ENCODE data around the gene CCDC127. TPM values are rescaled to one million over a fixed set of nuclear protein-coding genes. Genes with fewer than 3 reads are reported as not detected.

CCDC127 gene
- total and polyA plus RNA-seq, 2 donors (not counting 1 experiment from before 2014, with no cell fraction given) = 1.4 to 8.7 TPM

DNA sequence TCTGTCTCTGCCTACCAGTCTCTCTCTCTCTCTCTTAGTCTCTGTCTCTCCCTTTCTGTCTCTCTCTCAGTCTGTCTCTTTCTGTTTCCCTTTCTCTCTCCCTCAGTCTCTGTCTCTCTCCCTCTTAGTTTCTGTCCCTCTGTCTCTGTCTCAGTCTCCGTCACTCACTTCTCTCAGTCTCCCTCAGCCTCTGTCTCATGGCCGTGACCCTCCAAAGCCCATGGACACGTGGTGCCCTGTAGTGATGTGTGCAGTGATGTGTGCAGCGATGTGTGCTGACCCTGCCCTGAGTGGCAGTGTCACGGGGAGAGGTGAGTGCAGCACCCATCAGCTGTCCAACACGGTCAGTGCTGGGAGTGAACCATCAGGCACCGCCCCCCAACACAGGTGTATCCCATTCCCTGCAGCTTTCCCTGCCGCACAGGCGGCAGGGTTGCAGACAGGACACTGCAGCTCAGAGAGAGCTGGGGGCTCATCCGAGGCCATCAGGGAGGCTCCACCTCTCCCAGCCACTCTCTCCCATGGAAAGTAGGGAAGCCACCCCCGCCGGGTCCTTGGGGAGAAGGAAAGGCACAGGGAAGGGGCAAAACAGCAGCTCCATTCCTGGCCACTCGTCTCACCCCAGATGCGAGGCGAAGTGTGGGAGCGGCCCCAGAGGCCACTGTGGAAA lies 27.5 kb downstream of the CCDC127 start:
- no peak overlapping the region for H3K27ac ChIP-seq (ENCODE audit: low read length in 2 of 2)
- H3K27me3 Mint-ChIP-seq = peaks cover 12% of the 10 kb centered on the region
- H3K4me1 ChIP-seq (ENCODE audit: control insufficient read depth in 2 of 2, insufficient read depth in 2 of 2, low read length in 2 of 2) = peaks cover 16 to 19% of the 10 kb centered on the region in 2 donors
- H3K4me2 ChIP-seq (replicated peaks; ENCODE audit: low read depth, low read length, poor library complexity, severe bottlenecking) = peak overlapping the region; percentile 75
- peak overlapping the region; percentile 1 for H3K4me3 Mint-ChIP-seq
- ATAC-seq (ENCODE audit: low read depth) (no peak), DNase-seq (no peak)
- H3K9me3 Mint-ChIP-seq (ENCODE audit: insufficient read depth) = no peaks in the 10 kb centered on the region
- no peak overlapping the region for H3K4me3 ChIP-seq (ENCODE audit: control extremely low read depth in 1 of 5, extremely low read depth in 1 of 5, insufficient read depth in 1 of 5, low read depth in 2 of 5, low read length in 4 of 5)
- CTCF ChIA-PET = interaction anchor here (1.1 kb wide), 1 partner anchor 235 kb away, joined by 3 read pairs; no protein-coding TSS in a partner anchor
- H3K36me3 ChIP-seq (replicated peaks in 1 of 2; ENCODE audit: control extremely low read depth in 1 of 2, control insufficient read depth in 1 of 2, extremely low read depth in 1 of 2, insufficient read depth in 2 of 2, low read length in 1 of 2) = no peaks in the 10 kb centered on the region
- H3K79me2 ChIP-seq (ENCODE audit: control insufficient read depth, insufficient read depth, low read length) = no peaks in the 10 kb centered on the region
- POLR2A ChIA-PET = no interaction called here
- H3K4me1 Mint-ChIP-seq = peaks cover 21% of the 10 kb centered on the region
- TF ChIP-seq, protein P1, sequence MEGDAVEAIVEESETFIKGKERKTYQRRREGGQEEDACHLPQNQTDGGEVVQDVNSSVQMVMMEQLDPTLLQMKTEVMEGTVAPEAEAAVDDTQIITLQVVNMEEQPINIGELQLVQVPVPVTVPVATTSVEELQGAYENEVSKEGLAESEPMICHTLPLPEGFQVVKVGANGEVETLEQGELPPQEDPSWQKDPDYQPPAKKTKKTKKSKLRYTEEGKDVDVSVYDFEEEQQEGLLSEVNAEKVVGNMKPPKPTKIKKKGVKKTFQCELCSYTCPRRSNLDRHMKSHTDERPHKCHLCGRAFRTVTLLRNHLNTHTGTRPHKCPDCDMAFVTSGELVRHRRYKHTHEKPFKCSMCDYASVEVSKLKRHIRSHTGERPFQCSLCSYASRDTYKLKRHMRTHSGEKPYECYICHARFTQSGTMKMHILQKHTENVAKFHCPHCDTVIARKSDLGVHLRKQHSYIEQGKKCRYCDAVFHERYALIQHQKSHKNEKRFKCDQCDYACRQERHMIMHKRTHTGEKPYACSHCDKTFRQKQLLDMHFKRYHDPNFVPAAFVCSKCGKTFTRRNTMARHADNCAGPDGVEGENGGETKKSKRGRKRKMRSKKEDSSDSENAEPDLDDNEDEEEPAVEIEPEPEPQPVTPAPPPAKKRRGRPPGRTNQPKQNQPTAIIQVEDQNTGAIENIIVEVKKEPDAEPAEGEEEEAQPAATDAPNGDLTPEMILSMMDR (IDR thresholded peaks at IDR 0.05) = no peak
- TF ChIP-seq EZH2 (IDR thresholded peaks at IDR 0.05; ENCODE audit: borderline replicate concordance, insufficient read depth, low read depth, low read length, poor library complexity, severe bottlenecking) = no peak
- H3K9ac ChIP-seq (ENCODE audit: low read length) = no peak overlapping the region
- intact Hi-C loops (cut with micrococcal nuclease) = no loop called here
- 71% methylated on average over 10 of the region's 16 CpGs for WGBS (ENCODE audit: insufficient coverage)
- H4K20me1 ChIP-seq (ENCODE audit: control insufficient read depth, insufficient read depth, low read length, poor library complexity, severe bottlenecking) = no peaks in the 10 kb centered on the region
- peaks cover 0 to 29% (median 2%) of the 10 kb centered on the region in 4 experiments for H3K27me3 ChIP-seq (replicated peaks in 1 of 4; ENCODE audit: control extremely low read depth in 1 of 4, control insufficient read depth in 3 of 4, insufficient read depth in 4 of 4, low read length in 3 of 4)
- no peaks in the 10 kb centered on the region for H3K9me3 ChIP-seq (ENCODE audit: control extremely low read depth in 1 of 3, control insufficient read depth in 2 of 3, insufficient read depth in 1 of 3, low read length in 2 of 3)
- peak overlapping the region; percentile 54 for H2AFZ ChIP-seq (ENCODE audit: insufficient read depth, low read depth, low read length, poor library complexity, severe bottlenecking)
- H3K27ac Mint-ChIP-seq = no peak overlapping the region

DNA sequence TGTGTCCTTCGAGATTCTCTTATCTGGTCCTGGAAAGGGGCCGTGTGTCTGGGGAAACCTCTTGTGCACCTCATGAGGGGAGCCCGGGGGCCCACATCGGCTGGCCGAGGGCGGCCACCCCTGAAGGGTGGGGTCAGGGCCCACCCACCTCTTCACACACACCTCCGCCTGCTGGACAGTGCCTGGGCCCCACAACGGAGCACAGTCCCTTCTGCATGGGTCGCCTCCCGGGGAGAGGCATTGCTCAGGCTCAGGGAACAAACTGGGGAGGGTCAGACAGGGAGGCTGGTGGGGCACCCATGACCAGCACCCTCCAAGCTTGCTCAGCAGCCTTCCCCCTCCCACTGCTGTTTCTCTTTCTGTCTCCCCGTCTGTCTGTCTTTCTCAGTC lies 28.0 kb downstream of the CCDC127 start:
- CTCF ChIA-PET = no interaction called here

More for the DNA sequence above, 28.0 kb downstream of the CCDC127 start:
- H3K9me3 Mint-ChIP-seq (ENCODE audit: insufficient read depth) = no peaks in the 10 kb centered on the region
- ATAC-seq (ENCODE audit: low read depth) = no peak
- H3K4me2 ChIP-seq (replicated peaks; ENCODE audit: low read depth, low read length, poor library complexity, severe bottlenecking) = no peak overlapping the region
- intact Hi-C loops (cut with micrococcal nuclease) = no loop called here
- no peaks in the 10 kb centered on the region for H4K20me1 ChIP-seq (ENCODE audit: control insufficient read depth, insufficient read depth, low read length, poor library complexity, severe bottlenecking)
- H3K4me3 Mint-ChIP-seq = no peak overlapping the region
- H3K9me3 ChIP-seq (ENCODE audit: control extremely low read depth in 1 of 3, control insufficient read depth in 2 of 3, insufficient read depth in 1 of 3, low read length in 2 of 3) = no peaks in the 10 kb centered on the region
- no peak for DNase-seq
- H3K4me1 Mint-ChIP-seq = peaks cover 21% of the 10 kb centered on the region
- H3K27ac Mint-ChIP-seq = no peak overlapping the region
- no peaks in the 10 kb centered on the region for H3K79me2 ChIP-seq (ENCODE audit: control insufficient read depth, insufficient read depth, low read length)
- no peak overlapping the region for H3K27ac ChIP-seq (ENCODE audit: low read length in 2 of 2)
- H3K4me1 ChIP-seq (ENCODE audit: control insufficient read depth in 2 of 2, insufficient read depth in 2 of 2, low read length in 2 of 2) = peaks cover 16 to 19% of the 10 kb centered on the region in 2 donors
- peaks cover 0 to 29% (median 2%) of the 10 kb centered on the region in 4 experiments for H3K27me3 ChIP-seq (replicated peaks in 1 of 4; ENCODE audit: control extremely low read depth in 1 of 4, control insufficient read depth in 3 of 4, insufficient read depth in 4 of 4, low read length in 3 of 4)
- TF ChIP-seq EZH2 (IDR thresholded peaks at IDR 0.05; ENCODE audit: borderline replicate concordance, insufficient read depth, low read depth, low read length, poor library complexity, severe bottlenecking) = no peak
- TF ChIP-seq, protein P1 (IDR thresholded peaks at IDR 0.05) = no peak
- POLR2A ChIA-PET = no interaction called here
- WGBS (ENCODE audit: insufficient coverage) = 81% methylated on average over 10 of the region's 11 CpGs
- no peak overlapping the region for H3K4me3 ChIP-seq (ENCODE audit: control extremely low read depth in 1 of 5, extremely low read depth in 1 of 5, insufficient read depth in 1 of 5, low read depth in 2 of 5, low read length in 4 of 5)
- peaks cover 13% of the 10 kb centered on the region for H3K27me3 Mint-ChIP-seq
- no peak overlapping the region for H3K9ac ChIP-seq (ENCODE audit: low read length)
- no peak overlapping the region for H2AFZ ChIP-seq (ENCODE audit: insufficient read depth, low read depth, low read length, poor library complexity, severe bottlenecking)
- H3K36me3 ChIP-seq (replicated peaks in 1 of 2; ENCODE audit: control extremely low read depth in 1 of 2, control insufficient read depth in 1 of 2, extremely low read depth in 1 of 2, insufficient read depth in 2 of 2, low read length in 1 of 2) = no peaks in the 10 kb centered on the region
